Fibroblast of lung (primary cell): ENCODE results near the gene KAT14.

Experiments
- CTCF ChIP-seq, 2 donors: IDR thresholded peaks in 1 of 2; conservative IDR thresholded peaks in 1 of 2; 1 replicate in 1 of 2; 2 replicates in 1 of 2; pipeline ENCODE4 v1.5.1; 2011 to 2012; ENCODE audit warnings: low read length in 2 of 2, control low read depth in 1 of 2, inconsistent platforms in 1 of 2, low read depth in 1 of 2, mild to moderate bottlenecking in 1 of 2
- EZH2 ChIP-seq: IDR thresholded peaks from 2 replicates; pipeline ENCODE4 v1.5.1; 2012; ENCODE audit warnings: low read length, control low read depth, mild to moderate bottlenecking; ENCODE audit errors: missing control alignments

- TF ChIP-seq CTCF (conservative IDR thresholded peaks at IDR 0.05 in 1 of 2, IDR thresholded peaks at IDR 0.05 in 1 of 2; ENCODE audit: low read depth in 1 of 2, low read length in 2 of 2) (no peak), EZH2 (no peak)
Observed at GRCh38 chr20:18133962-18134361, 3.7 kb upstream of the KAT14 start.
